Cerebellar cortex (tissue), 1 donor: ENCODE data around the gene TAF13.
"Not testable (repeated sequence)": the region's sequence is repeated elsewhere in the genome, so short reads cannot be mapped to it uniquely, and the experiment has no call there.

ENCODE experiments used
- DNase-seq: peaks from one replicate; pipeline ENCODE4 v3.0.0-alpha.2; 2015; ENCODE audit warnings: low spot score

TAF13 gene

GRCh38 chr1:109091078-109091838, 15.5 kb upstream of the TAF13 start:
- DNase-seq = peak; percentile 48

GRCh38 chr1:109090196-109091077, 14.6 kb upstream of the TAF13 start, which contains the start of gene TMEM167B:
Gene TMEM167B (plus strand): TSS chr1:109090764. CDS start chr1:109090873, 109 bp downstream.
- peak; percentile 97 for DNase-seq

GRCh38 chr1:109089242-109090015, 13.6 kb upstream of the TAF13 start:
- peak; percentile 83 for DNase-seq

GRCh38 chr1:109084563-109085517, 9.0 kb upstream of the TAF13 start:
- DNase-seq = no peak

- DNase-seq = no peak
Observed at GRCh38 chr1:109083923-109084322, 8.1 kb upstream of the TAF13 start.

GRCh38 chr1:109083501-109083900, 7.7 kb upstream of the TAF13 start:
- no peak for DNase-seq

- DNase-seq = no peak
Observed at GRCh38 chr1:109080441-109081082, 4.8 kb upstream of the TAF13 start.

GRCh38 chr1:109079240-109079622, 3.4 kb upstream of the TAF13 start:
- DNase-seq = no peak

- DNase-seq = no peak
Observed at GRCh38 chr1:109078317-109078716, 2.5 kb upstream of the TAF13 start.

- DNase-seq = no peak
Observed at GRCh38 chr1:109069294-109069693, 6.5 kb downstream of the TAF13 start.

- no peak for DNase-seq
Observed at GRCh38 chr1:109067883-109068282, 7.9 kb downstream of the TAF13 start.

- no peak for DNase-seq
Observed at GRCh38 chr1:109065137-109065536, 10.7 kb downstream of the TAF13 start.

GRCh38 chr1:109061183-109061582, 14.6 kb downstream of the TAF13 start:
- DNase-seq = no peak

GRCh38 chr1:109060707-109061106, 15.1 kb downstream of the TAF13 start:
- no peak for DNase-seq

GRCh38 chr1:109059026-109059425, 16.8 kb downstream of the TAF13 start:
- no peak for DNase-seq

GRCh38 chr1:109056064-109056463, 19.7 kb downstream of the TAF13 start:
- no peak for DNase-seq

GRCh38 chr1:109052145-109052544, 23.7 kb downstream of the TAF13 start:
- DNase-seq = not testable (repeated sequence)

- no peak for DNase-seq
Observed at GRCh38 chr1:109050228-109050995, 25.4 kb downstream of the TAF13 start.

- DNase-seq = no peak
Observed at GRCh38 chr1:109048335-109048734, 27.5 kb downstream of the TAF13 start.

GRCh38 chr1:109047339-109047738, 28.5 kb downstream of the TAF13 start:
- DNase-seq = no peak
